ENCODE results near the gene PTGR3. TPM values are rescaled to one million over a fixed set of nuclear protein-coding genes. Genes with fewer than 3 reads are reported as not detected.

Gene PTGR3
- total and polyA plus RNA-seq, 2 of the 8 experiments (the other 6 are each of a cell fraction or from before 2014, with no cell fraction given) = 2.0 to 3.6 TPM

DNA sequence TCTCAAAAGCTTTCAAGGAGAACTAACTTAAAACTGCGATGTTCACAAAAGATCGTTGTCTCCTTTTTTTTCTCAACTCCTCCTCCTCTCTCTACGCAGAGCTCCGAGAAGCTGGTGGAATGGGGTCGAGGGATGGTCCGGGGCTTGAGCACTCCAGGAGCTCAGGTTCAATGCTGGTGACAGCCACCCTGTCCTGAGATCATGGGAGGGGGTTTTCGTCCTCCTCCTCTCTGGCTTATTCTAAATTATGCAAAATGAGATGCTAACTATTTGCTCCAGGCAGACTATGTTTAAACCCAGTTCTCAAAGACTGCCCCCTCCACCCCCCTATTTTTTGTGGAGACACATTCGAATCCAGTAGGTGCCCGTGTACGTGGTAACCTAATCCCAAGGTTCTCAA lies 13.5 kb upstream of the PTGR3 start (continued):
- TF ChIP-seq YY1 (IDR thresholded peaks at IDR 0.05; ENCODE audit: low read depth, low read length) (no peak), SP4 (IDR thresholded peaks at IDR 0.05; ENCODE audit: low read length) (no peak), RXRA (IDR thresholded peaks at IDR 0.05; ENCODE audit: insufficient read depth, low read depth, low read length) (no peak), TBP (IDR thresholded peaks at IDR 0.05; ENCODE audit: low read depth, low read length) (no peak), SUZ12 (IDR thresholded peaks at IDR 0.05; ENCODE audit: low read length) (no peak), POLR2AphosphoS5 (IDR thresholded peaks at IDR 0.05; ENCODE audit: low read depth, low read length) (no peak), ASH2L (IDR thresholded peaks at IDR 0.05; ENCODE audit: low read length) (no peak)

Data from H1 (cell line).